Sigmoid colon (tissue), 4 donors: ENCODE measurements around the gene UST.

ENCODE experiments used
- CTCF ChIP-seq, 4 experiments: fragments of 450-650 bp in 3 of 4; fragments of 200-600 bp in 1 of 4; IDR thresholded peaks; one replicate each; pipeline ENCODE4 v1.5.1; 2016 to 2019; ENCODE audit warnings: antibody characterized with exemption in 4 of 4, mild to moderate bottlenecking in 3 of 4, moderate library complexity in 2 of 4
- EP300 ChIP-seq, 4 donors: sonication (generic); formaldehyde crosslinking; IDR thresholded peaks; one replicate each; pipeline ENCODE4 v1.6.1; 2017; ENCODE audit warnings: antibody characterized with exemption in 4 of 4
- POLR2A ChIP-seq, 2 donors: fragments of 450-650 bp; IDR thresholded peaks; one replicate each; pipeline ENCODE4 v1.6.1; 2016; ENCODE audit warnings: antibody characterized with exemption in 2 of 2, mild to moderate bottlenecking in 2 of 2, moderate library complexity in 2 of 2
- POLR2AphosphoS5 ChIP-seq, 4 donors: sonication (generic); formaldehyde crosslinking; IDR thresholded peaks; one replicate each; pipeline ENCODE4 v1.6.1; 2017; ENCODE audit warnings: antibody characterized with exemption in 4 of 4

- TF ChIP-seq CTCF (IDR thresholded peaks at IDR 0.05) (no peak), POLR2A (IDR thresholded peaks at IDR 0.05) (no peak), EP300 (IDR thresholded peaks at IDR 0.05) (no peak), POLR2AphosphoS5 (IDR thresholded peaks at IDR 0.05) (no peak)
Observed at GRCh38 chr6:149094156-149094555, 347.3 kb downstream of the UST start.
